ENCODE measurements around the gene COL12A1. TPM values are rescaled to one million over a fixed set of nuclear protein-coding genes. Genes with fewer than 3 reads are reported as not detected.

The COL12A1 gene
- total RNA-seq, 1 experiment from 2014 or later = 29.3 TPM

GRCh38 chr6:75081921-75082320 lies 123.9 kb downstream of the COL12A1 start:
- Mint-ChIP-seq H3K9me3 (ENCODE audit: low read depth, unreplicated experiment) (no peaks in the 10 kb centered on the region), H3K4me1 (ENCODE audit: low read depth, unreplicated experiment) (peaks cover 21% of the 10 kb centered on the region), H3K27ac (ENCODE audit: unreplicated experiment) (no peak overlapping the region), H3K4me3 (ENCODE audit: low read depth, unreplicated experiment) (no peak overlapping the region), H3K27me3 (ENCODE audit: unreplicated experiment) (peaks cover 20% of the 10 kb centered on the region), H3K36me3 (ENCODE audit: insufficient read depth, unreplicated experiment) (peaks cover 5% of the 10 kb centered on the region)
- BruUV-seq (replicated peaks) = no TSS peak
- intact Hi-C loops (cut with micrococcal nuclease; ENCODE audit: unreplicated experiment) = no loop called here
- CTCF ChIA-PET = interaction anchor here (0.6 to 1.1 kb wide), 2 partner anchors 11 to 15 kb away, joined by 3 read pairs; no protein-coding TSS in a partner anchor
- TF ChIP-seq CTCF (IDR thresholded peaks at IDR 0.05; ENCODE audit: unreplicated experiment) = no peak
- no peak for DNase-seq

DNA sequence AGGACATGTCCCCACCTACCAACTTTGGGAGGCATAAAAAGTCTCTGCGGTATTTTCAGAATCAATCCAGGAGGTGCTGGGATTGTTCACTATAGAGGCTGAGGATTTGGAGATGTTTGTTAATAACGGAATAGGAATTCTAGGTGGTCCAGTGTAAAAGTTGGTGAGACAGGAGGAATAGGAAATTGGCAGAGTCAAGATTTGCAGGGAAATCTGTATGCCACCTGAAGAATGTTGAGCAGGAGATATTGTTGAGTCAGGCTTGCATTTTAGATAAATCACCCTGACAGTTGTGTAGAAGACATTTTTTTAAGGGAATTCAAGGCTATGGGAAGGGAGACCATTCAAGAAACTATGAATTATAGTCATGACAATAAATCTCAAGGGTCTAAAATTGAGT lies 124.8 kb downstream of the COL12A1 start:
- no peaks in the 10 kb centered on the region for H3K9me3 Mint-ChIP-seq (ENCODE audit: low read depth, unreplicated experiment)
- no peak overlapping the region for H3K27ac Mint-ChIP-seq (ENCODE audit: unreplicated experiment)
- no TSS peak for BruUV-seq (replicated peaks)
- H3K4me3 Mint-ChIP-seq (ENCODE audit: low read depth, unreplicated experiment) = no peak overlapping the region
- TF ChIP-seq CTCF (IDR thresholded peaks at IDR 0.05; ENCODE audit: unreplicated experiment) = no peak
- intact Hi-C loops (cut with micrococcal nuclease; ENCODE audit: unreplicated experiment) = no loop called here
- H3K36me3 Mint-ChIP-seq (ENCODE audit: insufficient read depth, unreplicated experiment) = peaks cover 5% of the 10 kb centered on the region
- CTCF ChIA-PET = no interaction called here
- H3K4me1 Mint-ChIP-seq (ENCODE audit: low read depth, unreplicated experiment) = peaks cover 20% of the 10 kb centered on the region
- DNase-seq = no peak
- H3K27me3 Mint-ChIP-seq (ENCODE audit: unreplicated experiment) = peaks cover 21% of the 10 kb centered on the region

GRCh38 chr6:75079589-75079988 lies 126.3 kb downstream of the COL12A1 start:
- Mint-ChIP-seq H3K27ac (ENCODE audit: unreplicated experiment) (no peak overlapping the region), H3K27me3 (ENCODE audit: unreplicated experiment) (peaks cover 21% of the 10 kb centered on the region), H3K9me3 (ENCODE audit: low read depth, unreplicated experiment) (no peaks in the 10 kb centered on the region), H3K4me1 (ENCODE audit: low read depth, unreplicated experiment) (peaks cover 6% of the 10 kb centered on the region), H3K4me3 (ENCODE audit: low read depth, unreplicated experiment) (no peak overlapping the region), H3K36me3 (ENCODE audit: insufficient read depth, unreplicated experiment) (no peaks in the 10 kb centered on the region)
- intact Hi-C loops (cut with micrococcal nuclease; ENCODE audit: unreplicated experiment) = no loop called here
- CTCF ChIA-PET = no interaction called here
- no peak for DNase-seq
- BruUV-seq (replicated peaks) = no TSS peak
- no peak for TF ChIP-seq CTCF (IDR thresholded peaks at IDR 0.05; ENCODE audit: unreplicated experiment)

GRCh38 chr6:75077701-75078100 lies 128.2 kb downstream of the COL12A1 start:
- no peaks in the 10 kb centered on the region for H3K36me3 Mint-ChIP-seq (ENCODE audit: insufficient read depth, unreplicated experiment)
- H3K4me3 Mint-ChIP-seq (ENCODE audit: low read depth, unreplicated experiment) = no peak overlapping the region
- no peaks in the 10 kb centered on the region for H3K4me1 Mint-ChIP-seq (ENCODE audit: low read depth, unreplicated experiment)
- peaks cover 21% of the 10 kb centered on the region for H3K27me3 Mint-ChIP-seq (ENCODE audit: unreplicated experiment)
- H3K27ac Mint-ChIP-seq (ENCODE audit: unreplicated experiment) = no peak overlapping the region
- TF ChIP-seq CTCF (IDR thresholded peaks at IDR 0.05; ENCODE audit: unreplicated experiment) = no peak
- no peak for DNase-seq
- intact Hi-C loops (cut with micrococcal nuclease; ENCODE audit: unreplicated experiment) = no loop called here
- no peaks in the 10 kb centered on the region for H3K9me3 Mint-ChIP-seq (ENCODE audit: low read depth, unreplicated experiment)
- CTCF ChIA-PET = no interaction called here
- no TSS peak for BruUV-seq (replicated peaks)

Data from Calu3 (cell line).